Measurements from ENCODE around the gene GMPS. TPM values are rescaled to one million over a fixed set of nuclear protein-coding genes. Genes with fewer than 3 reads are reported as not detected.

The GMPS gene
- total and polyA plus RNA-seq, 2 donors from 2014 or later = 21.1 to 43.9 TPM

- FAIRE-seq (no peak), DNase-seq (no peak)
- no peak overlapping the region for H3K27ac ChIP-seq (ENCODE audit: low read depth in 2 of 2, low read length in 2 of 2)
- H3K9ac ChIP-seq (ENCODE audit: low read length in 3 of 3) = peak overlapping the region; percentile 81 to 96 (median 85)
- H3K9me3 ChIP-seq (ENCODE audit: control insufficient read depth in 2 of 3, insufficient read depth in 1 of 3, low read length in 3 of 3) = no peaks in the 10 kb centered on the region
- no peak for TF ChIP-seq CTCF (IDR thresholded peaks at IDR 0.05; ENCODE audit: borderline replicate concordance, extremely low read depth, insufficient read depth)
- H3K27me3 ChIP-seq (ENCODE audit: control insufficient read depth, insufficient read depth, low read length) = no peaks in the 10 kb centered on the region
- H3K4me1 ChIP-seq (ENCODE audit: control insufficient read depth in 2 of 3, insufficient read depth in 2 of 3, low read depth in 1 of 3, low read length in 3 of 3) = peaks cover 0 to 11% (median 3%) of the 10 kb centered on the region in 3 donors
- intact Hi-C loops (cut with DNase I) = no loop called here
- H3K36me3 ChIP-seq (ENCODE audit: control insufficient read depth in 2 of 3, insufficient read depth in 3 of 3, low read length in 3 of 3) = no peaks in the 10 kb centered on the region
- peak overlapping the region; percentile 70 to 96 (median 94) for H3K4me3 ChIP-seq (ENCODE audit: low read length in 3 of 3)
These were observed 18.1 kb upstream of the GMPS start for GRCh38 chr3:155852341-155852740.

GRCh38 chr3:155853214-155854140 is 17.0 kb upstream of the GMPS start:
- no peaks in the 10 kb centered on the region for H3K27me3 ChIP-seq (ENCODE audit: control insufficient read depth, insufficient read depth, low read length)
- no peaks in the 10 kb centered on the region for H3K9me3 ChIP-seq (ENCODE audit: control insufficient read depth in 2 of 3, insufficient read depth in 1 of 3, low read length in 3 of 3)
- H3K36me3 ChIP-seq (ENCODE audit: control insufficient read depth in 2 of 3, insufficient read depth in 3 of 3, low read length in 3 of 3) = no peaks in the 10 kb centered on the region
- FAIRE-seq (no peak), DNase-seq (peak in 4 of 5 donors; percentile 25 to 86 (median 42))
- H3K4me3 ChIP-seq (ENCODE audit: low read length in 3 of 3) = peak overlapping the region; percentile 70 to 96 (median 94)
- peak overlapping the region; percentile 69 to 88 for H3K27ac ChIP-seq (ENCODE audit: low read depth in 2 of 2, low read length in 2 of 2)
- intact Hi-C loops (cut with DNase I) = no loop called here
- peak; percentile 1 for TF ChIP-seq CTCF (IDR thresholded peaks at IDR 0.05; ENCODE audit: borderline replicate concordance, extremely low read depth, insufficient read depth)
- peaks cover 0 to 11% (median 3%) of the 10 kb centered on the region in 3 donors for H3K4me1 ChIP-seq (ENCODE audit: control insufficient read depth in 2 of 3, insufficient read depth in 2 of 3, low read depth in 1 of 3, low read length in 3 of 3)
- peak overlapping the region; percentile 85 to 98 (median 96) for H3K9ac ChIP-seq (ENCODE audit: low read length in 3 of 3)

- Histone ChIP-seq H3K9me3 (ENCODE audit: control insufficient read depth in 2 of 3, insufficient read depth in 1 of 3, low read length in 3 of 3) (no peaks in the 10 kb centered on the region), H3K27me3 (ENCODE audit: control insufficient read depth, insufficient read depth, low read length) (no peaks in the 10 kb centered on the region), H3K4me1 (ENCODE audit: control insufficient read depth in 2 of 3, insufficient read depth in 2 of 3, low read depth in 1 of 3, low read length in 3 of 3) (peaks cover 0 to 11% (median 3%) of the 10 kb centered on the region in 3 donors), H3K4me3 (ENCODE audit: low read length in 3 of 3) (peak within 1 kb of the TSS; percentile 94 to 98 (median 96)), H3K36me3 (ENCODE audit: control insufficient read depth in 2 of 3, insufficient read depth in 3 of 3, low read length in 3 of 3) (no peaks in the 10 kb centered on the region), H3K9ac (ENCODE audit: low read length in 3 of 3) (peak within 1 kb of the TSS; percentile 93 to 98 (median 96)), H3K27ac (ENCODE audit: low read depth in 2 of 2, low read length in 2 of 2) (peak within 1 kb of the TSS; percentile 88 to 99)
- FAIRE-seq (peak; percentile 96), DNase-seq (peak; percentile 99 to 100 (median 100))
- intact Hi-C loops (cut with DNase I) = no loop called here
- no peak for TF ChIP-seq CTCF (IDR thresholded peaks at IDR 0.05; ENCODE audit: borderline replicate concordance, extremely low read depth, insufficient read depth)
These were observed 16.1 kb upstream of the GMPS start, which contains the start of gene SLC33A1 for GRCh38 chr3:155854141-155854940. Gene SLC33A1 (minus strand): TSS chr3:155854427. CDS start chr3:155853997, 430 bp downstream.
